ENCODE results near the gene SYK.

GRCh38 chr9:90880066-90880465 is 78.4 kb downstream of the SYK start:
- TF ChIP-seq POLR2AphosphoS5 (IDR thresholded peaks at IDR 0.05; ENCODE audit: low read depth, low read length), result no peak
- no peak for TF ChIP-seq REST (IDR thresholded peaks at IDR 0.05; ENCODE audit: insufficient read depth in 1 of 2, low read depth in 2 of 2, low read length in 2 of 2)
- no peak for TF ChIP-seq SIN3A (IDR thresholded peaks at IDR 0.05; ENCODE audit: borderline replicate concordance, insufficient read depth, low read length)
- TF ChIP-seq TAF1 (IDR thresholded peaks at IDR 0.05; ENCODE audit: borderline replicate concordance, insufficient read depth, low read length), result no peak
- no peak for TF ChIP-seq FOXP2 (optimal IDR thresholded peaks at IDR 0.05; ENCODE audit: borderline replicate concordance, extremely low read depth, extremely low read length, insufficient read depth)

Data from PFSK-1 (cell line).